Tibial nerve (tissue), 3 donors: ENCODE results near the gene CRYBA1.

ENCODE experiments used
- CTCF ChIP-seq, 5 experiments: fragments of 200-600 bp in 3 of 5; fragments of 450-650 bp in 2 of 5; sonication (generic) in 3 of 5; IDR thresholded peaks; one replicate each; pipeline ENCODE4 v1.5.1; 2016 to 2019; ENCODE audit warnings: antibody characterized with exemption in 5 of 5, mild to moderate bottlenecking in 3 of 5, moderate library complexity in 2 of 5
- POLR2A ChIP-seq, 2 donors: fragments of 450-650 bp; IDR thresholded peaks; one replicate each; pipeline ENCODE4 v1.6.1; 2017; ENCODE audit warnings: antibody characterized with exemption in 2 of 2, mild to moderate bottlenecking in 2 of 2, moderate library complexity in 2 of 2

GRCh38 chr17:29212094-29212631 is 34.5 kb upstream of the CRYBA1 start:
- TF ChIP-seq POLR2A (IDR thresholded peaks at IDR 0.05), result no peak
- no peak for TF ChIP-seq CTCF (IDR thresholded peaks at IDR 0.05)
